GM19023 (cell line): ENCODE measurements around the gene TRAT1.
"Not testable (repeated sequence)": the region's sequence is repeated elsewhere in the genome, so short reads cannot be mapped to it uniquely, and the experiment has no call there.

Source experiments
- ATAC-seq: cut with Tn5 transposase; IDR thresholded peaks from one replicate; pipeline ENCODE4 v1.9.1; 2021; ENCODE audit warnings: mild to moderate bottlenecking, moderate library complexity; ENCODE audit not compliant: unreplicated experiment

The TRAT1 gene

DNA sequence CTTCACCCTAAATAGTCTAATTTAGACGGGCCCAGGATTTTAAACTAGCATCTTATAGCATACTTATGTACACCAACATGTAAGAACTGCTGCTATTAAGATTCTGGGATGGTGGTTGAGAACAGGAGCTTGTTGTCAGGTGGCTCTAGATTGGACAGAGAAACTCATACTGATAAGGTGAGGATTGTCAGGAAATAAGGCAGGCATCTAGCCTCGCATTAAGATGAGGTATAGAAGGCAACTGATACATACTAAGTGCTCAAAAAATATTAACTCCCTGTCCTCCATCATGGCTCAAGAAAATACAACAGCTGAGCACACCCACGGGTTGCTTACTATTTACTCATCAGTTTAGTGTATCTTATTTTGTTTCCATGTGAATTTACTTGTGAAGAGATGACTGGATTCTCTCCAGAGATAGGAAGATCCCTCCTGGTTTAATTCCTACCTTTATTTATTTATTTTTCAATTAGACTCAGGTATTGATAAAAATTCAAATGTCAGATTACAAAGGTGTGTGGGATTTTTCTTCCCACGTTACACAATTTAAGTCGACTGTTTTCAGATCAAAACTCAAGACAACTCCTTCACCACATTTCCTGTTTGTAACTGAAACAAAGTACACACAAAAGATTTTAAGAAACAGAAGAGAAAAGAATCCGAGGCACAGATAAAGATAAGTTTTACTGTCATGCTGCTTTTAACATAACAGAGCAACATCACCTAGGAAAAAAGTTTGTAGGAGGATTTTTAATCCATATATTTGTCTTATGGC, at the start of gene TRAT1:
Gene TRAT1 (plus strand): TSS at position 664 of the 775 bp plus-strand sequence. CDS start 142 bp downstream, outside the sequence.
- no peak for ATAC-seq

- no peak for ATAC-seq
These were observed 46.9 kb upstream of the TRAT1 start for GRCh38 chr3:108775649-108776048.

GRCh38 chr3:108779496-108779895, 43.1 kb upstream of the TRAT1 start:
- ATAC-seq: no peak

GRCh38 chr3:108780235-108780634, 42.4 kb upstream of the TRAT1 start:
- no peak for ATAC-seq

DNA sequence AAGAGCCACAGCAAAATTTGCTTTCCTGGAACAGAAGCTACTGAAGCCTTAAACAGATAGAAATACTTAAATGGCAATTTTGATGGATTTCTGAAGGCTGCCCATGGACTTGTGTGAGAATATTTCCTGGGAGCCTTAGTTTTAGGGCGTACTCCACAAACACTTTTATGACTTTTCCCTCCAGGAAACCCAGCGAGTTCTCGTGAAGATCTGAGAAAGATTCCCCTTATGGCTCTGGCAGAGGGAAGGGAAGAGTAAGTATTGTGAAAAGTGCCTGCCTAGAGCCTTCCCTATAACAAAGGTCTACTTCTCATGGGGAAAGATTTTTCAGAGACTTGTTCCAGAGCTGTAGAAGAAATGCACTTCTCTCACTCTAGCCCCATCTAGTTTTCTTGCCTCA, 31.1 kb upstream of the TRAT1 start:
- ATAC-seq: no peak

- ATAC-seq: no peak
These were observed 18.1 kb upstream of the TRAT1 start for GRCh38 chr3:108804437-108804836.

- no peak for ATAC-seq
These were observed 17.6 kb upstream of the TRAT1 start for GRCh38 chr3:108804966-108805365.

GRCh38 chr3:108806316-108806715, 16.3 kb upstream of the TRAT1 start:
- ATAC-seq: no peak

DNA sequence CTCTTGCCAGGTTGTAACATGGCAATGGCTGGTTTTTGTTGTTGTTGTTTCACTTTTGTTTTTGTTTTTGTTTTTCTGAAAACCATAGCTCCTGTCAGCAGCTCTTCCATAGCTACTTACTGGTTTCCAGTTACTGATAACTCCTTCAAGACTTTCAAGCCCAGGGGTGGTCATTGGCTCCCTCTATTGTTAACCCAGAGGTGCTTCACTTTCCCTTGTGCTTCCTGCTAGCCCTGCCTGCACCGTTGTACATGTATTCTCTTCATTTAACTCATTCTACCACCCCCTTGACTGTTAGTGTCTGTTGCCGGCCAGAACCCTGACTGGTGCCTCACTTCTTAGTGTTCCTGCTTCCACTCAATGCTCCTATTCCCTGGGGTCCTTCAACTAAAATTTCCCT, 4.2 kb upstream of the TRAT1 start:
- ATAC-seq: peak; percentile 86

- ATAC-seq: no peak
These were observed 2.0 kb upstream of the TRAT1 start for GRCh38 chr3:108820586-108820985.

- no peak for ATAC-seq
These were observed 641 bp downstream of the TRAT1 start for GRCh38 chr3:108823227-108823626.

- not testable (repeated sequence) for ATAC-seq
These were observed 1.2 kb downstream of the TRAT1 start for GRCh38 chr3:108823803-108824202.

DNA sequence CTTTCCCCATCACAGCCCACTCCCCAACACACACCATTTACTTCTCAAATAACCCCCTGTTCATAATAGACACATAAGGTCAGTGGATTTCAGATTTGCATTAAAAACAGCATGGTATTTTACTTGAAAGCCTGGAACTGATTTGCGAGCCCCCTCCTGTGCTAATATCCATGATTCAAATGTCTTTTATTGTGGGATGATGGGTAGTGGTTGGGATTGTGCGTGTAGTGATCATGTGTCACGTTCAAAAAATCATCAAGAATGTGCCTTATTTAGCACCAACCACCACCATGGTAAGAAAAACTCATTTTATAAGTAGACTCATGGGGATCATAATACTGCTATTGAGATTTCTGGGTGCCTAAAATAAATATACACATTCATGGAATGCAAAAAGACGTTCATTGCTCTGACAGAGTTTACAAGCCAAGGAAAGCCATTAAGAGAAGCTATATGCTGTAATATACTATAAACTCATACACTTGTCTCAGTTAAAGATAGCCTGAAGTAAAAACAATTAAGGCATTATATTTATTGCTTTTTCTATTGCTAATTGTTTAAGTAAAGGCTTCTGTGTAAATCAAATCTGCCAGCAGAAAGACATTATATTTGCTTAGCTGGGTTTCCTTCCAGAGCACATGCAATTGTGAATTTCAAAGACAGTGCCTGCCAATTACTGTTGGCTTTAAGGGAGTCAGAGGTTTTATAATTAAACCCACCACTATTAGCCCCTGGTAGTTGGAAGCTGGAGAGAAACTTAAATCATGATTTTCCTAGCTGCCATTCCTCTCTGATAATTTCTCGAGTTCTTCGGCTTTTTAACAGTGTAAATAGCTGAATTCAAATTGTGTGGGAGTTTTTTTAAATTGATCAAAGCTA, 4.0 kb downstream of the TRAT1 start:
- no peak for ATAC-seq

DNA sequence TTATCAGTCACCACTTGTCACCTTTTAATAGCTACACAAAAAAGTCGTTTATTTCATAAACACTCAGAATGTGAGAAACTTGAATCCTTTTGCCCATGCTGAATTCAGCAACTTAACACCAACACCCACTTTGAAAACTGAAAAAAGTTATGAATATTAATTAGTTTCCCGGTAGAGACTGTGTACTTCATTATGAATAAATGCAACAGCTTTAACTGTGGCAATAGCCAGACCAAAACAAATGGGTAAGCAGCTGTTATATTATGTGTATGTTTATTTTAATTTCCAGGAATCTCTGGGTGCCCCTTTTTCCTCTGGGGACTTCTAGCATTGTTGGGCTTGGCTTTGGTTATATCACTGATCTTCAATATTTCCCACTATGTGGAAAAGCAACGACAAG, 7.8 kb downstream of the TRAT1 start:
- ATAC-seq: no peak

DNA sequence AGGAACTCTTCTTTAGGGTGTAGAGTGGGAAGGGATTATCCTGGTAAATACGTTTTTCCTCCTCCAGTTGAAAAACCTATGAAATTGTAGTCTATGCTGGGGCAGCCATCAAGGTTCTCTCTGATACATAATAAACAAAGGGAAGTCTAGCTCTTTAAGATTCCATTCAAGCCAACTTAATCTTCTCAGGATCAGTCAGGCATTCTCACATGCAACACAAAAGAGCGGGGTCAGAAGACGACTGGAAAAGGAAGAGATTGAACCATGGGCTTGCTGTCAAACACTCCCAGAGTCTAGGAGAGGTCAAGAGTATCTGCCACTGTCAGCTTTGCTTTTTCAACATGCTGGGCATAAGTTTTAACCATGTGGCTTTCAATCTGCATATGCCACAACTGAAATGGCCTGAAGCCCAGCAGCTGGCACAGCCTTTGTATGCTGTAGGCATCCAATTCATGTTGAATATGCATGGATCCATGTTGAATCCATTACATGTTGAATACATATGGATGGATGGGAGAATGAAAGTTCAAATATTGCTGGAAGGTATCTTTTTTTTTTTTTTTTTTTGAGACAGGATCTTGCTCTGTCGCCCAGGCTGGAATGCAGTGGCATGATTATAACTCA, 8.5 kb downstream of the TRAT1 start:
- ATAC-seq: no peak

DNA sequence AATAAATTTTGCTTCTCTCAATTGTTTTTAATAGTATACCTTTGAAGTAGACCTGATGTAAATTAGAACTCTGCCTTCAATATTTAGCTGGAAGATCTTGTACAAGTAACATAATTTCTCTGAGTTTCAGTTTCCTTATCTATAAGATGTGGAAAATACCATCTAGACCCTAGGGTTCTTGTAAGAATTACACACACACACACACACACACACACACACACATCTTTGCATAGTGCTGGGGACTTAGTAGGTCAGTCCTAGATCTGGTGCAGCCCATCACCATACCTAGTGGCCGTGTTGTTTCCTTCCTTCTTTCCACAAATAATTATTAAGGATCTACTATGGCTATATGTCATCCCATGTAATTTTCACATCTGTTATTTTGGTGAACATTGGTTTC, 11.0 kb downstream of the TRAT1 start:
- no peak for ATAC-seq

GRCh38 chr3:108834551-108834950, 12.0 kb downstream of the TRAT1 start:
- no peak for ATAC-seq

GRCh38 chr3:108835101-108835500, 12.5 kb downstream of the TRAT1 start:
- ATAC-seq: no peak

DNA sequence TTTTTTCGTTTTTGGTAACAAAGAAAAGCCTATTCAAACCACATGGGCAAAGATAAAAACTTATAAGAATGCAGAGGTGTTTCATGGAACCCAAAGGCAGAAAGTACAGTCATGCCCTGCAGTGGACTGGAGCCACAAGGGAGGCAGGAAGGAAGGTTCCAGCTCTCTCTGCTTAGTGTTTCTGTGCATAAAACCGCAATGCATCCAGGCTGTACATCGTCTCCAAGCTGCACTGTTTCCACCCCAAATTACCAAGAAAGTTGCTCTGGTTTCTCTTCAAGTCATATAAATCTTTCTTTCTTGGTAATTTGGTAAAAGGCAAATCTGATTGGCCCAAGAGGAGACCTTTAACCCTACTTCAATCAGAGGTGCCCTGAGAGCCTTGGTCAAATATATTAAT, 15.8 kb downstream of the TRAT1 start:
- no peak for ATAC-seq

DNA sequence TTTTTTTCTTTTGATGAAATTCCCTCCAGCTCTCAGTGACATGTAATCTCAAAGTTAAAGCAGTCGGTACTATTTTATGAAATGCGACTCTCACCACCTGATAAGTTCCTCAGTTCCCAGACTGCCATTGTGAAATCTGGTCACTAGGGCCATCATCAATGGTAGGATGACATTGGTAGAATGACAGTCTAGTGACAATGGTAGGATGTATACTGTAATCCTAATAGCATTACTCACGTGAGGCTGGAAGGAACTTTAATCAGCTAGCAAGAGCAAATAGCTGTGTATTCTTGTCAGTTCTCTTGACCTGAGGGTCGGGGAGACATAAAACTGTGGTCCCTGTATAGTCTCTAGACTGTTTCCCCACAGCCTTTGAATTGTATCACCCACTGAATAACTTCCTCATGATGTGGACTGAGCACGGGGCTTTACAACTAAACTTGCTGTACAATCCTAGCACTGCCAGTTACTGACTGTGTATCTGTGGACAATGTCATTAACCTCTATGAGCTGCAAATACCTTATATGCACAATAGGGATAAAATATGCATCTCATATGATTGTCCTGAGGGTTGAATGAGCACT, 23.2 kb downstream of the TRAT1 start:
- no peak for ATAC-seq

- no peak for ATAC-seq
These were observed 24.6 kb downstream of the TRAT1 start for GRCh38 chr3:108847187-108847586.
